PC-9 (cell line): ENCODE results near the gene HMSD. TPM values are rescaled to one million over a fixed set of nuclear protein-coding genes. Genes with fewer than 3 reads are reported as not detected.

Source experiments
- BruUV-seq: library from RNA; stranded (reverse); fragments of 400-500 nt; replicated peaks from 2 replicates; lab custom pipeline; 2021; lab: Mats Ljungman, UMichigan
- CTCF ChIA-PET: fragments of 300-600 bp; sonication (Branson Sonifier 250); formaldehyde crosslinking; loops from one replicate; lab custom pipeline; 2022; ENCODE audit warnings: antibody characterized with exemption; lab: Charles Lee
- POLR2A ChIA-PET: fragments of 300-600 bp; sonication (Branson Sonifier 250); formaldehyde crosslinking; loops from one replicate; lab custom pipeline; 2022; ENCODE audit warnings: antibody characterized with exemption; ENCODE audit not compliant: unreplicated experiment; lab: Charles Lee
- DNase-seq, 2 experiments: peaks; one replicate each; pipeline versions ENCODE4 v3.0.0 to v3.0.0-alpha.2; 2015 to 2022; ENCODE audit warnings: mixed read lengths in 1 of 2
- H2AFZ ChIP-seq: fragments of 200-600 bp; sonication (generic); 2 replicates; pipeline ENCODE4 v1.8.1; 2017; ENCODE audit warnings: antibody characterized with exemption
- H3F3A ChIP-seq: fragments of 200-600 bp; sonication (generic); 2 replicates; pipeline ENCODE4 v1.8.1; 2017; ENCODE audit warnings: antibody characterized with exemption, mild to moderate bottlenecking, low read depth; ENCODE audit not compliant: insufficient read depth
- H3K27ac ChIP-seq: fragments of 200-600 bp; sonication (generic); 2 replicates; pipeline ENCODE4 v1.6.1; 2016; ENCODE audit warnings: mixed run types
- H3K27me3 ChIP-seq: fragments of 200-600 bp; sonication (generic); 2 replicates; pipeline ENCODE4 v1.6.1; 2016; ENCODE audit warnings: low read depth, mixed run types; ENCODE audit not compliant: insufficient read depth
- H3K36me3 ChIP-seq: fragments of 200-600 bp; sonication (generic); 2 replicates; pipeline ENCODE4 v1.6.1; 2016; ENCODE audit warnings: low read depth, mixed run types
- H3K4me1 ChIP-seq: fragments of 200-600 bp; sonication (generic); replicated peaks from 2 replicates; pipeline ENCODE4 v1.6.1; 2016; ENCODE audit warnings: mixed run types; ENCODE audit not compliant: insufficient read depth
- H3K4me2 ChIP-seq: fragments of 200-600 bp; sonication (generic); 2 replicates; pipeline ENCODE4 v1.6.1; 2017; ENCODE audit warnings: mixed run types
- H3K4me3 ChIP-seq: fragments of 200-600 bp; sonication (generic); 2 replicates; pipeline ENCODE4 v1.6.1; 2016; ENCODE audit warnings: mixed run types
- H3K79me2 ChIP-seq: fragments of 200-600 bp; sonication (generic); 2 replicates; pipeline ENCODE4 v1.6.1; 2017; ENCODE audit warnings: low read depth, mixed run types
- H3K9me2 ChIP-seq: fragments of 200-600 bp; sonication (generic); 2 replicates; pipeline ENCODE4 v1.8.1; 2017; ENCODE audit warnings: mild to moderate bottlenecking; ENCODE audit not compliant: insufficient read depth
- H3K9me3 ChIP-seq: fragments of 200-600 bp; sonication (generic); 2 replicates; pipeline ENCODE4 v1.8.1; 2016; ENCODE audit warnings: low read depth; ENCODE audit not compliant: insufficient read depth
- H4K20me1 ChIP-seq: fragments of 200-600 bp; sonication (generic); 2 replicates; pipeline ENCODE4 v1.8.1; 2017; ENCODE audit not compliant: insufficient read depth
- CTCF ChIP-seq: fragments of 200-600 bp; sonication (generic); conservative IDR thresholded peaks from 2 replicates; pipeline ENCODE4 v1.6.1; 2017; ENCODE audit warnings: mixed run types, antibody characterized with exemption, mild to moderate bottlenecking, moderate library complexity
- EZH2 ChIP-seq: fragments of 200-600 bp; sonication (generic); IDR thresholded peaks from 2 replicates; pipeline ENCODE4 v1.8.0; 2017; ENCODE audit warnings: antibody characterized with exemption, low read depth
- intact Hi-C: fragments of 100-400 bp; cut with micrococcal nuclease; formaldehyde crosslinking; loops from one replicate; pipeline ENCODE4 v1.10.0; 2022; ENCODE audit not compliant: unreplicated experiment
- total RNA-seq: library from RNA; stranded (reverse); gene quantifications from 2 replicates; pipeline ENCODE4 v1.2.3, GENCODE V29; 2021

HMSD gene
- total RNA-seq, 1 experiment from 2014 or later: not detected

- TF ChIP-seq EZH2: no peak
- no peak for TF ChIP-seq CTCF
- H3K9me2 ChIP-seq: no peaks in the 10 kb centered on the region
- no peak overlapping the region for H3K4me2 ChIP-seq
- no peaks in the 10 kb centered on the region for H3K9me3 ChIP-seq
- POLR2A ChIA-PET: no interaction called here
- no peaks in the 10 kb centered on the region for H3K4me1 ChIP-seq
- H3K4me3 ChIP-seq: no peak overlapping the region
- intact Hi-C loops: no loop called here
- H3K27me3 ChIP-seq: no peaks in the 10 kb centered on the region
- CTCF ChIA-PET: no interaction called here
- H3K79me2 ChIP-seq: no peaks in the 10 kb centered on the region
- no peaks in the 10 kb centered on the region for H3K36me3 ChIP-seq
- no peak for DNase-seq
- no TSS peak for BruUV-seq
- H3F3A ChIP-seq: no peaks in the 10 kb centered on the region
- H4K20me1 ChIP-seq: no peaks in the 10 kb centered on the region
- no peak overlapping the region for H3K27ac ChIP-seq
- H2AFZ ChIP-seq: no peak overlapping the region
These were observed 4.7 kb downstream of the HMSD start for GRCh38 chr18:63953811-63954210.

- DNase-seq: no peak
- Histone ChIP-seq H3K4me1 (no peaks in the 10 kb centered on the region), H3K9me2 (no peaks in the 10 kb centered on the region), H3K4me2 (no peak overlapping the region), H3K27me3 (no peaks in the 10 kb centered on the region), H3K9me3 (no peaks in the 10 kb centered on the region), H4K20me1 (no peaks in the 10 kb centered on the region), H3K36me3 (no peaks in the 10 kb centered on the region), H3K4me3 (no peak overlapping the region), H3F3A (no peaks in the 10 kb centered on the region), H3K79me2 (no peaks in the 10 kb centered on the region), H3K27ac (no peak overlapping the region), H2AFZ (0 out of 2 replicates have a peak overlapping the region, but pooled peaks have one; percentile 34)
- BruUV-seq: no TSS peak
- CTCF ChIA-PET: no interaction called here
- POLR2A ChIA-PET: no interaction called here
- intact Hi-C loops: no loop called here
- no peak for TF ChIP-seq CTCF
- TF ChIP-seq EZH2: no peak
These were observed 7.7 kb downstream of the HMSD start for GRCh38 chr18:63956755-63957154.

DNA sequence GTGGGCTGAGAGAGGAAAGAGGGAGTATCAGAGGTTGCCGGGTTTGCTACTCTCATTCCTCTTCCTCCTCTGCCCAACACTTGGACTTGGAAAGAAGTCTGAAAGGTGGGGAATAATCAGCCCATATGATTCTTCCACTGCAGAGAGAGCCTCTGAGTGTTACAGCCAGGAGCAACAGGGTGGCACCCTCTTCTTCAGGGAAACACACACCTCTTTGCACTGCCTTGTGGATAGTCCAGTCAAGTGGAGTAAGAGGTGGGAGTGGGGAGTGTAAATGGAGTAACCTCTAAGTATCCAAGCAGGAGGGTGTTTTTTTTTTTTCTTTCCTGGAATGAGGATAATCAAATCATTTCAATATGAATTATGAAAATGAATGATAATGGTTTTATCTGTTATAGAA lies 11.8 kb downstream of the HMSD start:
- no peaks in the 10 kb centered on the region for H4K20me1 ChIP-seq
- CTCF ChIA-PET: no interaction called here
- POLR2A ChIA-PET: interaction anchor here (0.5 kb wide), 1 partner anchor 598 kb away, joined by 8 read pairs; no protein-coding TSS in a partner anchor
- no peaks in the 10 kb centered on the region for H3K27me3 ChIP-seq
- DNase-seq: no peak
- no peaks in the 10 kb centered on the region for H3F3A ChIP-seq
- intact Hi-C loops: no loop called here
- H3K4me3 ChIP-seq: no peak overlapping the region
- no peaks in the 10 kb centered on the region for H3K9me2 ChIP-seq
- TF ChIP-seq EZH2: no peak
- TF ChIP-seq CTCF: no peak
- no TSS peak for BruUV-seq
- H3K9me3 ChIP-seq: no peaks in the 10 kb centered on the region
- no peak overlapping the region for H2AFZ ChIP-seq
- H3K4me2 ChIP-seq: no peak overlapping the region
- no peak overlapping the region for H3K27ac ChIP-seq
- H3K4me1 ChIP-seq: no peaks in the 10 kb centered on the region
- no peaks in the 10 kb centered on the region for H3K36me3 ChIP-seq
- H3K79me2 ChIP-seq: no peaks in the 10 kb centered on the region
